ENCODE measurements around the gene MYO10.

The MYO10 gene

DNA sequence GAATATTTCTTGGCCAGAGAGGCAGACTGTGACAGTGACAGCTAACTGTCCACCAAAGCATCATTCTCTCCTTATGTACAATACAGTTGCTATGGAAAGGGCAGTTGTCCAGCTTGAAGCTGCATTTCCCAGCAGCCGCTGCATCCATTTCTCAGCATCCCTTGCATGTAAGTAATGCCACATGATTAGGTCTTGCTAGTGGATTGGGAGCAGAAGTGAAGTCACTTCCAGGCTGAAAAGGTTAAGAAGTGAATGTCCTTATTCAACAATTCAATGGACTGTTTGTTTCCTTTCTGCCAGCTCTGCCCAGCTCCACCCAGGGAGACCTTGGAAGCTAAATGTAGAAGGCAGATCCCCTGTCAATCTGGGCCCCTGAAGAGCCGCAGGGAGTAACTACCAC lies 293.2 kb downstream of the MYO10 start:
- no peaks in the 10 kb centered on the region for H3K4me1 ChIP-seq (ENCODE audit: control insufficient read depth, insufficient read depth, low read length)
- no CpG with 5 or more reads among the region's 2 CpGs for WGBS (ENCODE audit: insufficient coverage, insufficient read length)
- no peak overlapping the region for H3K27ac ChIP-seq (ENCODE audit: low read length)
- H3K36me3 ChIP-seq (ENCODE audit: control insufficient read depth, insufficient read depth, low read length), result no peaks in the 10 kb centered on the region
- H3K4me3 ChIP-seq (ENCODE audit: low read length), result no peak overlapping the region
- H3K27me3 ChIP-seq (ENCODE audit: control insufficient read depth, insufficient read depth, low read length), result no peaks in the 10 kb centered on the region
- no peaks in the 10 kb centered on the region for H3K9me3 ChIP-seq (ENCODE audit: control insufficient read depth, insufficient read depth, low read length)
- no peak for DNase-seq (ENCODE audit: low read depth, low spot score)

DNA sequence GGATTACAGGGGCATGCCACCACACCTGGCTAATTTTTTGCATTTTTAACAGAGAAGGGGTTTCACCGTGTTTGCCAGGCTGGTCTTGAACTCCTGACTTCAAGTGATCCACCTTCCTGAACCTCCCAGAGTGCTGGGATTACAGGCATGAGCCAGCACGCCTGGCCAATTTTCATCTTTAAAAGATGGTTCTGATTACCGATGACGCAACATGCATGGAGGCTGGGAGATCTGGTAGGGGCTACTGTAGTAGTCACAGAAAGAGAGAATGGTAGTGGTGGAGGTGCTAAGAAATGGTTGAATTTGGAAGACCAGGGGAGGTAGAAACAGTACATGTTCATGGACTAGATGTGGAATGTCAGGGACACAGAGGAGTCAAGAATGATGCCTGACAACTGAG lies 296.9 kb downstream of the MYO10 start:
- Histone ChIP-seq H3K4me3 (ENCODE audit: low read length) (no peak overlapping the region), H3K9me3 (ENCODE audit: control insufficient read depth, insufficient read depth, low read length) (no peaks in the 10 kb centered on the region), H3K27me3 (ENCODE audit: control insufficient read depth, insufficient read depth, low read length) (no peaks in the 10 kb centered on the region), H3K36me3 (ENCODE audit: control insufficient read depth, insufficient read depth, low read length) (no peaks in the 10 kb centered on the region), H3K27ac (ENCODE audit: low read length) (no peak overlapping the region), H3K4me1 (ENCODE audit: control insufficient read depth, insufficient read depth, low read length) (no peaks in the 10 kb centered on the region)
- DNase-seq (ENCODE audit: low read depth, low spot score), result no peak
- WGBS (ENCODE audit: insufficient coverage, insufficient read length), result no CpG with 5 or more reads among the region's 4 CpGs

DNA sequence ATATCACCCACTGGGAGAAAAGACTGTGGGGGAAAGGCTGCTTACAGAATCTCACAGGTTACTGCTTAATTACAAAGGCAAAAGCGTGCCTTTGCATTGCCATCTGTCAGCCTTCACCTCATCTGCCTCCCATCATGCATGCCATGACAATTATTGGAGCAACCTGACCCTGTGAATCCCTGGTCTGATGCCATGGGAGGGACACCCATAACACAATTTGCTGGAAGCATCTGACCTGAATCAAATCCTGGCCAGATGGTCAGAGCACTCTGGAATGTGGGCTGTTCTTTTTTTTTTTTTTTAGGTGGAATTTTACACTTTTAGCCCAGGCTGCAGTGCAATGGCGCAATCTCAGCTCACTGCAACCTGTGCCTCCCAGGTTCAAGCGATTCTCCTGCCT lies 307.7 kb downstream of the MYO10 start:
- H3K4me3 ChIP-seq (ENCODE audit: low read length), result no peak overlapping the region
- H3K9me3 ChIP-seq (ENCODE audit: control insufficient read depth, insufficient read depth, low read length), result no peaks in the 10 kb centered on the region
- no peak for DNase-seq (ENCODE audit: low read depth, low spot score)
- WGBS (ENCODE audit: insufficient coverage, insufficient read length), result no CpG with 5 or more reads among the region's 3 CpGs
- H3K4me1 ChIP-seq (ENCODE audit: control insufficient read depth, insufficient read depth, low read length), result no peaks in the 10 kb centered on the region
- no peaks in the 10 kb centered on the region for H3K27me3 ChIP-seq (ENCODE audit: control insufficient read depth, insufficient read depth, low read length)
- H3K36me3 ChIP-seq (ENCODE audit: control insufficient read depth, insufficient read depth, low read length), result no peaks in the 10 kb centered on the region
- no peak overlapping the region for H3K27ac ChIP-seq (ENCODE audit: low read length)

DNA sequence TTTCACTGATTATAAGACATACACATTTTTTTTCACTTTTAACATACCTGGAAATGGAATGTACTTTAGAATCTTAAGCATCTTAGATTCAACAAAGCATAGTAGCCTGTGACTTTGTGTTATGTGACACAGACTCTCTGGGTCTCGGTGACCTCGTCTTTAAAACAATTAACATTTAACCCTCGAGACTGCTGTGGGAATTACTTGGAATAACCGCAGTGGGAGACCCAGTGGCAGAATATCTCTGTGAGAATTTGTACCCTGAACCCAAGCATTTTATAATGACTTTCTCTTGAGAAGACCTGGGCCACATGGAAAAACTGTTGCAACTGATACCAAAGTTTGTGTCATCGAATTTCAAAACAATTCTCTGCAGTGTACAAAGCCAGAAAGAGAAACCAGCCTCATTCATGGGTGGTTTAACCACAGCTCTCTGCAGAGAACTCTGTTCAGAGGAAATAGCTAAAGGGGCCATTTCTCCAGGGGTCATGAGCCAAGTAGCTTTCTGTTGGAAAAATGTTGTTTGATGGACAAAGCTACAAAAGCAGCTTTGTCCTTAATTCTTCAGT lies 309.3 kb downstream of the MYO10 start:
- no peaks in the 10 kb centered on the region for H3K36me3 ChIP-seq (ENCODE audit: control insufficient read depth, insufficient read depth, low read length)
- no peak for DNase-seq (ENCODE audit: low read depth, low spot score)
- no peak overlapping the region for H3K27ac ChIP-seq (ENCODE audit: low read length)
- no peak overlapping the region for H3K4me3 ChIP-seq (ENCODE audit: low read length)
- no peaks in the 10 kb centered on the region for H3K9me3 ChIP-seq (ENCODE audit: control insufficient read depth, insufficient read depth, low read length)
- no CpG with 5 or more reads among the region's 5 CpGs for WGBS (ENCODE audit: insufficient coverage, insufficient read length)
- H3K4me1 ChIP-seq (ENCODE audit: control insufficient read depth, insufficient read depth, low read length), result no peaks in the 10 kb centered on the region
- no peaks in the 10 kb centered on the region for H3K27me3 ChIP-seq (ENCODE audit: control insufficient read depth, insufficient read depth, low read length)

DNA sequence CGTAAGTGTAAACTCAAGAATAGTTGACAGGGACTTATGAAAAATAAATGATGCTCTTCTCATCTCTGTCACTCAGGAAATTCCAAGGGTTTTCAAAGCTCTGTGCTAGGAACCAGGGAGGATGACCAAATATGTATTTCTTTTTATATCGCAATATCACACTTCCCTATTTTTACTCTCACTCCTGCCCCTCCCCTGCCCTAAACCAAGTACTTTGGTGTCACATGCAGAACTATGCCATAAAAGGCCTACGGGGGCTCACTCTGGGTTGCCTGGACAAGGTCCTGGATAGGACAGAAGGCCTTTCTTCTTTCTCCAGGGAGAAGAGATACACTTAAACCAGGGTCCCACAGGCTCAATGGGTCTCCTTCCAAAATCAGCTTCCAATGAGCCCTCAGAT lies 311.0 kb downstream of the MYO10 start:
- no CpG with 5 or more reads among the region's 3 CpGs for WGBS (ENCODE audit: insufficient coverage, insufficient read length)
- no peak for DNase-seq (ENCODE audit: low read depth, low spot score)
- H3K27me3 ChIP-seq (ENCODE audit: control insufficient read depth, insufficient read depth, low read length), result no peaks in the 10 kb centered on the region
- H3K36me3 ChIP-seq (ENCODE audit: control insufficient read depth, insufficient read depth, low read length), result no peaks in the 10 kb centered on the region
- no peaks in the 10 kb centered on the region for H3K9me3 ChIP-seq (ENCODE audit: control insufficient read depth, insufficient read depth, low read length)
- no peak overlapping the region for H3K27ac ChIP-seq (ENCODE audit: low read length)
- no peak overlapping the region for H3K4me3 ChIP-seq (ENCODE audit: low read length)
- H3K4me1 ChIP-seq (ENCODE audit: control insufficient read depth, insufficient read depth, low read length), result no peaks in the 10 kb centered on the region

DNA sequence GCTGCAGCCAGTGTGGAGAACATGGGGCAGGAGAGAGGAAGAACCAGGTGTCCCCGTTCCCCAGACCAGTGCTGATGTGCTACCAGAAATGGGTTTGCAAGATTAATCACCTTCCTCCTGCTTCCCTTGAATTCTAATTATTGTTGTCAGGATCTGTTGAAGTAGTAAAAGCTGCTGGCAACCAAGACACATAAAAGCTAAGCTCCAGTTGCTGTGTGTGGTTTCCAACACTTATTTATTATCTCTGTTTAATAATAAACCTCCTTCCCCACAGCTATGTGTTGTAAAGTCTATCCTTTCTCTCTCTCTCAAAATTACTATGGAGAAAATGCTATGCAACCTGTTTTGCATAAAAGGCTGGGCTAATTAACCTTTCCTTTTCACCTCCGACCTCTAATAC lies 317.0 kb downstream of the MYO10 start:
- Histone ChIP-seq H3K4me1 (ENCODE audit: control insufficient read depth, insufficient read depth, low read length) (peaks cover 6% of the 10 kb centered on the region), H3K9me3 (ENCODE audit: control insufficient read depth, insufficient read depth, low read length) (no peaks in the 10 kb centered on the region), H3K4me3 (ENCODE audit: low read length) (no peak overlapping the region), H3K27ac (ENCODE audit: low read length) (no peak overlapping the region), H3K36me3 (ENCODE audit: control insufficient read depth, insufficient read depth, low read length) (no peaks in the 10 kb centered on the region; the same call in 1 of the 2 replicates), H3K27me3 (ENCODE audit: control insufficient read depth, insufficient read depth, low read length) (peaks cover 16% of the 10 kb centered on the region)
- WGBS (ENCODE audit: insufficient coverage, insufficient read length), result no CpG with 5 or more reads among the region's 2 CpGs
- DNase-seq (ENCODE audit: low read depth, low spot score), result no peak

DNA sequence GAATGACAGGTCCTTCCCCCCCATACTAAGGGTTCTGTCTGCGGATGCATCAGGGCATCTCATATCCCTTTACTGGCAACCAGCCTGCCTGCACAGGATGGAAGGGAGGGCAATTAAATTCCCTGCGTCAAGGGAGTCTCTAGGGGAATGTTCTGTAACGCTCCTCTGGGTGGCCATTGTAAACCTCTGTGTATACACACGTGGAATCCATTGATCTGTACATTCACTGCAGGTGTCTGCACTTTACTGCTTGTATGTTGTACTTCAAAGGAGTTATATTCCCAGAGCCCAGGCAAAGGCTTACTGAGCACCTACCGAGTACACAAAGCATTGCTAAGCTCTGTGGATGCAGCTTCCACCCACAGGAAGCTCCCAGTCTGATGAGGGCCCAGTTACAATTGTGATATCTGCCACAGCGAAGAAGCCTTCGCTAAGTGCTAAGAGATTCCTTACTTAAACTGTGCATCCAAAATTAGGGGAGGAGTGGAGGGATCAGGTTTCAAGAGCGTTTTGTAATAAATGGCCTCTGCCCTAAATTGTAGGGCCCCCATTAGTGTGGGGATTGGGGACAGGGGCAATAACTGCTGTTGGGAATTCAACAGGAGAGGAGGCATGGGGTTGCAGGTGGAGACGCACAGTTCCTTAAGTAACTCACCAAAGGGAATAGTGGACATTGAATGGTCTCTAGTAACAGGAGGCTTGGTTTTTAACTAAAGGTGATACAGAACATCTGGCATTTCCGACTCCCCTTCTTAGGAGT lies 317.8 kb downstream of the MYO10 start:
- Histone ChIP-seq H3K27me3 (ENCODE audit: control insufficient read depth, insufficient read depth, low read length) (peaks cover 16% of the 10 kb centered on the region), H3K9me3 (ENCODE audit: control insufficient read depth, insufficient read depth, low read length) (no peaks in the 10 kb centered on the region), H3K36me3 (ENCODE audit: control insufficient read depth, insufficient read depth, low read length) (no peaks in the 10 kb centered on the region; the same call in 1 of the 2 replicates), H3K4me1 (ENCODE audit: control insufficient read depth, insufficient read depth, low read length) (peaks cover 6% of the 10 kb centered on the region), H3K27ac (ENCODE audit: low read length) (no peak overlapping the region), H3K4me3 (ENCODE audit: low read length) (no peak overlapping the region)
- DNase-seq (ENCODE audit: low read depth, low spot score), result no peak
- WGBS (ENCODE audit: insufficient coverage, insufficient read length), result no CpG with 5 or more reads among the region's 10 CpGs

DNA sequence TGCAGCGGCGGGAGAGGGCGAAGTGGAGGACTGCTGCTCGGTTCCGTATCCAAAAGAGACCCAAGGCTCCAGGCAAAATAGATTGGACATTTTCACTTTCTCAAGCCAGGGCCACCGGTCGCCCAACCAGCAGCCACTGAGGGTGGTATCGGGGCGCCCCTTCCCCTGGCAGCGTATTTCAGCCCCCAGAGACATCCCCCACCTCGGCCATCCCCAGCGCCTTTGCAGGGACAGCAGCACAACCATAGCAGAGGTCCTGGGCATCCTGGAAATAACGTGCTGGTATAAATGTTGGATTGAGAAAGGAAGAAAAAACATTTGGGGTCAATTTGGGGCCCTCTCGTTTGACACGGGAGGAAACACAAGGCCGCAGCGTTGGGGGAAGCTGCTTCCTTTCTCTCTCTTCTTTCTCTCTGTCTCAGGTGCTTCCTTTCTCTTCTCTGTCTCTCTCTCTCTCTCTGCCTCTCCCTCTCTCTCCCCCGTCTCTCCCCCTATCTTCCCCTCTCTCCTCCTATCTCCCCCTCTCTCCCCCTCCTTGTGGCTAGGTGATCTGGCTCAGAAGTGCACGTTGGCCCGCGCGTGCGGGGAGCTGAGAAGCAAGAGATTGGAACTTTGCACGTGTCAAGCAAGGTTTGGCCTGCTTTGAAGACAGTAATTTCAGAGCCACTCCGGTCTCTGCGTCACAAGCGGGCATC lies 318.7 kb downstream of the MYO10 start:
- DNase-seq (ENCODE audit: low read depth, low spot score), result no peak
- no peaks in the 10 kb centered on the region for H3K9me3 ChIP-seq (ENCODE audit: control insufficient read depth, insufficient read depth, low read length)
- peak overlapping the region; percentile 69; the same call in 1 of the 2 replicates for H3K4me3 ChIP-seq (ENCODE audit: low read length)
- H3K4me1 ChIP-seq (ENCODE audit: control insufficient read depth, insufficient read depth, low read length), result peaks cover 6% of the 10 kb centered on the region
- H3K27me3 ChIP-seq (ENCODE audit: control insufficient read depth, insufficient read depth, low read length), result peaks cover 16% of the 10 kb centered on the region
- no CpG with 5 or more reads among the region's 27 CpGs for WGBS (ENCODE audit: insufficient coverage, insufficient read length)
- no peaks in the 10 kb centered on the region; the same call in 1 of the 2 replicates for H3K36me3 ChIP-seq (ENCODE audit: control insufficient read depth, insufficient read depth, low read length)
- H3K27ac ChIP-seq (ENCODE audit: low read length), result no peak overlapping the region

DNA sequence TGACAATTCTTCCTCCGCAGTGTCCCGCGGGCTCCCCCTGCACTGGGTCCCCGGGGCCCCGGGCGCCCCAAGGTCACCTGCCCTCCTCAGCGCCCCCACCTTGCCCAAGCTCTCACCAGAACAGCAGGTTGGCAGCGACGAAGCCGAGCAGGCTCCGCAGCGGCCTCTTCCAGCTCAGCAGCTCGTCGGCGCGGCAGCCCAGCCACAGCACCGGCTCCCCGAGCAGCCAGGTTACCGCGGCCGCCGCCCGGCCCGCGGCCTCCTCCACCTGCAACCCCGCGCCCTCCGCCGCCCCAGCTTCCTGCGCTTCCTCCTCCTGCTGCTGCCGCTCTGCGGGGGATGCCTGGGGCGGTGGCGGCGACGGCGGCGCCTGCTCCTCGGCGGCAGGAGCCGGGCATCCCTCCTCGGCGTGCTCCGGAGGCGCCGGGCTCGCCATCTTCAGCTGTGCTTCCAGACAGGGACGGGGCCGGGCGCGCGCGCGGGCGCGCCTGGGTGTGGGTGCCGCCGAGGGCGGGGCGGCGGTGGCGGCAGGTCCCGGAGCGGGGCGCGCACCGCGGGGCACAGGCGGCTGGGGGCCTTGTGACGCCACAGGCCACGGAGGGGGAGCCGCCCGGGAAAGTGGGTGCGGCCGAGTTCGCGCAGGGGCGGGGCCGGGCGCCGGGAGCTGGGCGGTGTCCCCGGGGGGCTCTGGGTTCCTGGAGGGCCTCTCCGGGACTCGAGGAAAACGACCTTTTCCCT lies 319.4 kb downstream of the MYO10 start, which contains the start of gene RETREG1:
Gene RETREG1, minus strand, starts transcription at position 462 of the 738 bp plus-strand sequence. Its CDS starts 26 bp downstream, at position 436.
- Histone ChIP-seq H3K4me3 (ENCODE audit: low read length) (peak within 1 kb of the TSS; percentile 69), H3K27ac (ENCODE audit: low read length) (no peak within 1 kb of the TSS), H3K4me1 (ENCODE audit: control insufficient read depth, insufficient read depth, low read length) (peaks cover 6% of the 10 kb centered on the region), H3K27me3 (ENCODE audit: control insufficient read depth, insufficient read depth, low read length) (peaks cover 16% of the 10 kb centered on the region), H3K36me3 (ENCODE audit: control insufficient read depth, insufficient read depth, low read length) (no peaks in the 10 kb centered on the region; the same call in 1 of the 2 replicates), H3K9me3 (ENCODE audit: control insufficient read depth, insufficient read depth, low read length) (no peaks in the 10 kb centered on the region)
- no CpG with 5 or more reads among the region's 86 CpGs for WGBS (ENCODE audit: insufficient coverage, insufficient read length)
- DNase-seq (ENCODE audit: low read depth, low spot score), result no peak
